Stimulated activated CD4-positive, alpha-beta T cell treated with anti-CD3 and anti-CD28 coated beads, TNF-alpha, amount 100 ng/mL, for 24 hours (primary cell): ENCODE data around the gene FAM219B.
"Not testable (repeated sequence)": the region's sequence is repeated elsewhere in the genome, so short reads cannot be mapped to it uniquely, and the experiment has no call there.

Experiments used
- DNase-seq, 3 experiments: peaks; one replicate each; pipeline ENCODE4 v3.0.0-alpha.2; 2020; ENCODE audit warnings: low read depth in 3 of 3

The FAM219B gene

GRCh38 chr15:74903676-74904075 is 3.0 kb downstream of the FAM219B start:
- DNase-seq = no peak

GRCh38 chr15:74902295-74903075 is 4.2 kb downstream of the FAM219B start:
- no peak for DNase-seq

GRCh38 chr15:74901612-74902063 is 5.0 kb downstream of the FAM219B start:
- peak in 2 of 3 experiments; percentile 43 to 48 for DNase-seq

- DNase-seq = no peak
Observed at GRCh38 chr15:74897300-74897701, 9.3 kb downstream of the FAM219B start.

GRCh38 chr15:74896316-74896715 is 10.3 kb downstream of the FAM219B start:
- no peak for DNase-seq

GRCh38 chr15:74895830-74896229 is 10.8 kb downstream of the FAM219B start:
- no peak for DNase-seq

- DNase-seq = not testable (repeated sequence)
Observed at GRCh38 chr15:74894383-74894782, 12.3 kb downstream of the FAM219B start.

- no peak for DNase-seq
Observed at GRCh38 chr15:74893627-74894026, 13.0 kb downstream of the FAM219B start.

- no peak for DNase-seq
Observed at GRCh38 chr15:74892931-74893330, 13.7 kb downstream of the FAM219B start.

- no peak for DNase-seq
Observed at GRCh38 chr15:74892313-74892712, 14.3 kb downstream of the FAM219B start.

- no peak for DNase-seq
Observed at GRCh38 chr15:74891469-74891868, 15.2 kb downstream of the FAM219B start.

- no peak for DNase-seq
Observed at GRCh38 chr15:74890665-74890960, 16.0 kb downstream of the FAM219B start.

GRCh38 chr15:74889883-74890664 is 16.6 kb downstream of the FAM219B start, which contains the start of gene MPI:
Gene MPI (plus strand): TSS chr15:74890042. CDS start chr15:74890074, 32 bp downstream.
- peak; percentile 76 to 90 (median 79) for DNase-seq

- no peak for DNase-seq
Observed at GRCh38 chr15:74889390-74889882, 17.2 kb downstream of the FAM219B start.

GRCh38 chr15:74888716-74889115 is 17.9 kb downstream of the FAM219B start:
- no peak for DNase-seq

GRCh38 chr15:74887537-74888193 is 19.0 kb downstream of the FAM219B start:
- DNase-seq = not testable (repeated sequence)

- DNase-seq = no peak
Observed at GRCh38 chr15:74885461-74885860, 21.2 kb downstream of the FAM219B start.

GRCh38 chr15:74884428-74885223 is 22.0 kb downstream of the FAM219B start:
- no peak for DNase-seq

GRCh38 chr15:74882528-74882927 is 24.1 kb downstream of the FAM219B start:
- DNase-seq = no peak

- no peak for DNase-seq
Observed at GRCh38 chr15:74878273-74878672, 28.4 kb downstream of the FAM219B start.

GRCh38 chr15:74873756-74874424 is 32.8 kb downstream of the FAM219B start:
- no peak for DNase-seq
